Mucosa of rectum (tissue), 2 donors: ENCODE results near the gene IQCK.

ENCODE experiments used
- H3K27ac ChIP-seq, 2 donors: one replicate each; pipeline ENCODE4 v1.7.0; 2013; ENCODE audit warnings: inconsistent platforms in 2 of 2, low read depth in 2 of 2, low read length in 2 of 2
- H3K27me3 ChIP-seq, 2 donors: one replicate each; pipeline ENCODE4 v1.7.0; 2013; ENCODE audit warnings: low read length in 2 of 2; ENCODE audit not compliant: control insufficient read depth in 2 of 2, insufficient read depth in 2 of 2
- H3K36me3 ChIP-seq, 2 donors: one replicate each; pipeline ENCODE4 v1.7.0; 2013; ENCODE audit warnings: low read length in 2 of 2; ENCODE audit not compliant: control insufficient read depth in 2 of 2, insufficient read depth in 2 of 2
- H3K4me1 ChIP-seq, 2 donors: one replicate each; pipeline ENCODE4 v1.7.0; 2013; ENCODE audit warnings: low read length in 2 of 2, mild to moderate bottlenecking in 1 of 2; ENCODE audit not compliant: control insufficient read depth in 2 of 2, insufficient read depth in 2 of 2
- H3K4me3 ChIP-seq, 2 donors: one replicate each; pipeline ENCODE4 v1.7.0; 2013; ENCODE audit warnings: low read length in 2 of 2
- H3K9ac ChIP-seq, 2 donors: one replicate each; pipeline ENCODE4 v1.7.0; 2013; ENCODE audit warnings: low read length in 2 of 2, low read depth in 1 of 2, mild to moderate bottlenecking in 1 of 2
- H3K9me3 ChIP-seq, 2 donors: one replicate each; pipeline ENCODE4 v1.7.0; 2013; ENCODE audit warnings: low read length in 2 of 2; ENCODE audit not compliant: control insufficient read depth in 2 of 2
- donor health status: healthy.
- donor health status: Normal muscosa, but diverticular disease.

IQCK gene

DNA sequence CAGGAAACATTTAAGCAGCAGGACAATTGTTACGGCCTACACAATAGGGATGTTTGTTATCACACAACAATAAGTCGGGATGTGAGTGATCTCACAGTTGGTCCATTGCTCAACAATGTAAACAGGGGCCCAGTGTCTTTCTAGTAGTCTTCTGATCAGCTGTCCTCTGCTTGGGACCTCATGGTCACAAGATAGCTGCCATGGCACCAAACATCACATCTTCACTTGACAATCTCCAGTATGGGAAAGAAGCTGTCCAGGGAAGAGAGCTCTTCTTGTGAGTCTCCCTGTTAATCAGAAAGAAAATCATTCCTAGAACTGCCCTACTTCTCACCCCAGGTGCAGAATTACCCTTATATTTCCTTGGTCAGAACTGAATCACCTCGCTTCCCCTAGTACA, 172.8 kb downstream of the IQCK start:
- H3K27me3 ChIP-seq, result no peaks in the 10 kb centered on the region
- peaks cover 2 to 6% of the 10 kb centered on the region in 2 donors for H3K4me1 ChIP-seq
- H3K36me3 ChIP-seq, result no peaks in the 10 kb centered on the region
- no peak overlapping the region for H3K27ac ChIP-seq
- H3K9ac ChIP-seq, result no peak overlapping the region
- H3K4me3 ChIP-seq, result no peak overlapping the region
- H3K9me3 ChIP-seq, result no peaks in the 10 kb centered on the region

DNA sequence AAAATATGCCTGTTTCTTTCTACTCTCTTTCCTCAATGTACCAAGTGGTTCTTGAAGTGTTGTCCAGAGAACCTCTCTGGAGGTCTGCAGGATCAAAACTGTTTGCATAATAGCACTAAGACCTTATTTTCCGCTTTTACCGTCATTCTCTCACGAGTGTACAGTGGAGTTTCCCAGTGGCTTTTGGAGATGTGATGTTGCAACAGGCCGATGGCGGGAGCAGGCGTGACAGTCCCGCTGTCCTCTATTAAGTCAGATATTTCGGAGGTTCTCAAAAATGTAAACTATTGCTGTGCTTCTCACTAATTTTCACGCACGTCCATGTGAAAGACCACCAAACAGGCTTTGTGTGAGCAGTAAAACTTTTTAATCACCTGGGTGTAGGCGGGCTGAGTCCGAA, 174.8 kb downstream of the IQCK start:
- Histone ChIP-seq H3K4me1 (no peaks in the 10 kb centered on the region), H3K9ac (no peak overlapping the region), H3K27me3 (no peaks in the 10 kb centered on the region), H3K4me3 (no peak overlapping the region), H3K27ac (no peak overlapping the region), H3K9me3 (no peaks in the 10 kb centered on the region), H3K36me3 (no peaks in the 10 kb centered on the region)

DNA sequence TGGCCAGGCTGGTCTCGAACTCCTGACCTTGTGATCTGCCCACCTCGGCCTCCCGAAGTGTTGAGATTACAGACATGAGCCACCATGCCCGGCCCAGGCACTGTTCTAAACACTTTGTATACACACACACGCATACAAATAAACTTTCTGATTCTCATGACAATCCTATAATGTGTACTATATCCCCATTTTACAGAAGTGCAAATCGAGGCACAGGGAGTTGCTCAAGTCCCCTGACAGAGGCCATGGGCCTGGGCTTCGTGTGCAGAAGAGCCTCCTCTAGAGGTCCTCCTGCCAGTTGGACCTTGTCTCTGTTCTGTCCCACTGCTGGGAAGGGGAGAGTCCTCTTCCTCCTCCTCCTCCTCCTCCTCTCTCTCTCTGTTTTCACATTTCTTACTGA, 176.5 kb downstream of the IQCK start:
- Histone ChIP-seq H3K9ac (no peak overlapping the region), H3K4me3 (no peak overlapping the region), H3K9me3 (no peaks in the 10 kb centered on the region), H3K36me3 (no peaks in the 10 kb centered on the region), H3K4me1 (no peaks in the 10 kb centered on the region), H3K27ac (no peak overlapping the region), H3K27me3 (no peaks in the 10 kb centered on the region)

DNA sequence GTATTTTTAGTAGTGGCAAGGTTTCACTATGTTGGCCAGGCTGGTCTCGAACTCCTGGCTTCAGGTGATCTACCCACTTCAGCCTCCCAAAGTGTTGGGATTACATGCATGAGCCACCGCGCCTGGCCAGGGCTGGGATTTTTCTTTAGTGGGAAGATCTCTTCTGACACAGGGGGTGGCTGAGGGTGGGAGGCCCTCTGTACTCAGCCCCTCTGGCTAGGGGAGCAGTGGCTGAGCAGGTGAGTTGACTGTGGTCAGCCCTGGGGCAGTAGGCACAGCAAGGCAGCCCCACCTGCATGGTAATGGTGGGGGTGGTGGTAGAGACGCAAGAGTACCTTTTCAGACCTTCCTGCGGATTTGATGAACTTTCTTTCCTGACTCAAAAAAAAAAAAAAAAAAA, 178.9 kb downstream of the IQCK start:
- Histone ChIP-seq H3K36me3 (no peaks in the 10 kb centered on the region), H3K27ac (no peak overlapping the region), H3K27me3 (no peaks in the 10 kb centered on the region), H3K9me3 (no peaks in the 10 kb centered on the region), H3K4me3 (no peak overlapping the region), H3K4me1 (no peaks in the 10 kb centered on the region), H3K9ac (no peak overlapping the region)

DNA sequence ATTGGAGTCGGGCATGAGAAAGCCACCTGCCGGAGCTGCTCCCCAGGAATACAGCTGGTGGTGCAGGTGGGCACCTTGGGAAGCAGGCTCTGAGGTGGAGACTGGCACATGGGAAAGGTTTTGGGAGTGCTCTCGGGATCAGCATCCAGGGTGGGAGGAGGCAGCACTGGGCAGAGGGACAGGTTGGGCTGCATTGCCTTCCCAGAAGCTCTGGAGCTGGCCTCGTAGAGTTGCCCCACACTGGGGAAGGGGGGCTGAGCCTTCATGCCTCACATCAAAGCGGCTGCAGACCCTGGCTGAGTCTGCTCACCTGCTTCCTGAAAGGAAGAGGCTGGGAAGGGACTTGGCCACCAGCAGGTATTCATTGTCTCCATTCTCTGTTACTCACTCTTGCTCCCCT, 180.1 kb downstream of the IQCK start:
- Histone ChIP-seq H3K4me3 (no peak overlapping the region), H3K9me3 (no peaks in the 10 kb centered on the region), H3K4me1 (no peaks in the 10 kb centered on the region), H3K27me3 (no peaks in the 10 kb centered on the region), H3K27ac (no peak overlapping the region), H3K36me3 (no peaks in the 10 kb centered on the region), H3K9ac (no peak overlapping the region)

DNA sequence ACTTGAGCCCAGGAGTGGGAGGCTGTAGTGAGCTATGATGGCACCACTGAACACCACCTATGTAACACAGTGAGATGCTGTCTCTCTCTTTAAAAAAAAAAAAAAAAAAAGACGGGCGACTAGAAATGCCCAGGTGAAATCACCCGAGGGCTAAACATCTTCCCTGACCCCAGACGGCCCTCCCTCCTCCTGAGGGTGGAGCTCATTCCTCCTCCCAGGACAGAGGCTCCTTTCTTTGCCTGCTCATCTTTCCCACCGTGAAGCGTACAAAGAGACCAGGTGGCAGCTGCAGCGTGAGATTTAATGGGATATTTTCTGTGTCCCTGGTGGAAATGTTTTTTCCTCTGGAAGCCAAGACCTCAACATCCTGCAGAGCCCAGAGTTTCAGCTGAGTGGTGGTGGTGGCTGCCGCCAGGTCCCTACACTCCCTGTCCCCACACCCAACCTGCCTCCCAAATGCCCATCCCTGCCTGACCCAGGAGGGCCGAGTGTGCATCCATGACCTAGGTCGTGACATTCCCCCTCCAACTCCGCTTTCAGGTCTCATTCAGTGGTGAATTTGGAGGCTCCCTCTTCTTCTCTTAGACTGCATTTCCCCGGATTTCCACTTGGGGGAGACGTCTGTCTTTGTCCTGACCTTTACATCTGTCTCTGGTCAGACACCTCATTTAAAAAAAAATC, 181.0 kb downstream of the IQCK start:
- Histone ChIP-seq H3K36me3 (no peaks in the 10 kb centered on the region), H3K4me3 (no peak overlapping the region), H3K27ac (no peak overlapping the region), H3K9me3 (no peaks in the 10 kb centered on the region), H3K9ac (no peak overlapping the region), H3K27me3 (no peaks in the 10 kb centered on the region), H3K4me1 (no peaks in the 10 kb centered on the region)

DNA sequence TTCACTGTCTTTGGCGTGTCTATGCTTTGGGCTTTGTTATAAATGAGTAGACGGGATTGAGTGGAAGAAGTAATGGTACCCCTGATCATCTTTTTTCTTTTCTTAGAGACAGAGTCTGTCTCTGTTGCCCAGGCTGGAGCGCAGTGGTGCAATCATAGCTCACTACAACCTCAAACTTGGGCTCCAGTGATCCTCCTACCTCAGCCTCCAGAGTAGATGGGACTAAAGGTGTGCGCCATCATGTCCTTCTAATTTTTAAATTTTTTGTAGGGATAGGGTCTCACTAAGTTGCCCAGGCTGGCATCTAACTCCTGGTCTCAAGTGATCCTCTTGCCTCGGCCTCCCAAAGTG, 181.5 kb downstream of the IQCK start:
- Histone ChIP-seq H3K4me3 (no peak overlapping the region), H3K9me3 (no peaks in the 10 kb centered on the region), H3K4me1 (no peaks in the 10 kb centered on the region), H3K27me3 (no peaks in the 10 kb centered on the region), H3K36me3 (no peaks in the 10 kb centered on the region), H3K9ac (no peak overlapping the region), H3K27ac (no peak overlapping the region)

DNA sequence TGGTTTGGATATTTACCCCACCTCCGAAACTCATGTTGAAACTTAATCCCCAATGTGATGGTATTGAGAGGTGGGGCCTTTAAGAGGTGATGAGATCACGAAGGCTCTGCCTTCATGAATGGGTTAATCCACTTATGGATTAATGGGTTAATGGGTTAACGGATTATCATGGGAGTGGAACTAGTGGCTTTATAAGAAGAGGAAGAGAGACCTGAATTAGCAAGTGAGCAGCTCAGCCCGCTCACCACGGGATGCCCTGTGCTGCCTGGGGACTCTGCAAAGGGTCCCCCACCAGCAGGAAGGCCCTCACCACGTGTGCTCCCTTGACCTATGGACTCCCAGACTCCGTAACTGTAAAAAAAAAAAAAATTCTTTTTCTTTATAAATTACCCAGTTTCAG, 183.1 kb downstream of the IQCK start:
- H3K9ac ChIP-seq, result no peak overlapping the region
- H3K27me3 ChIP-seq, result no peaks in the 10 kb centered on the region
- no peaks in the 10 kb centered on the region for H3K4me1 ChIP-seq
- no peak overlapping the region for H3K27ac ChIP-seq
- no peak overlapping the region for H3K4me3 ChIP-seq
- H3K36me3 ChIP-seq, result no peaks in the 10 kb centered on the region
- H3K9me3 ChIP-seq, result no peaks in the 10 kb centered on the region

DNA sequence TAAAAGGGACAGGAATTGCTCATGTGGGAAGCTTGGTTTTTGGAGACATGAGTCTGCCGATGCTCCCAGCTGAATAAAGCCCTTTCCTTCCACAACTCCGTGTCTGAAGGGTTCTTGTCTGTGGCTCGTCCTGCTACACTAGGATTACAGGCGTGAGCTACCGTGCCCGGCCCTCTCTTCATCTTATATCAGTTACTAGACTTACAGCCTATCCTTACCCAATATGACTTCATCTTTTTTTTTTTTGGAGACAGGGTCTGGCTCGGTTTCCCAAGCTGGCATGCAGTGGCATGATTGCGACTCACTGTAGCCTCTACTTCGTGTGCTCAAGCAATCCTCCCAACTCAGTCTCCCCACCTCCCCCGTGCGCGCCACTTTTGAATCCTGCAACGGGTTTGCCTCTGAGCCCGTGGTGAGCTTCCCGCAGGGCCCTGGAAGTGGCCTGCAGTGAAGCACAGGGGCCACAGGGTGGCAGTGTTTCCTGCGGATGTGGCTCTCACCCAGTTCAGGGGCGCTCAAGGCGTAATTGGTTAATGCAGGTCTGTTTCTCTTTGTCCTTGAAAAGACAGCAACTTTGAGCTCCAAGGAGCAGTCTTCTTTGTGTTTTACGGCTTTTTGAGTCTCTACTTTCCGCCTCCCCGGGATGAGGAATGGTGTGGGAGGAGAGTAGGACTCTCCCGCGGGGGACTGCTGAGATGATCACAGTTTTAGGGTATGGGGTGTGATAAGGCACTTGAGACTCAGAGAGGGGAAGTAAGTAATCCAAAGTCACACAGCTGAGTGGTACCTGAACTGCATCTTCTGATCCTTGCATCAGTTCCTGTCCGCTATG, 189.3 kb downstream of the IQCK start:
- Histone ChIP-seq H3K9ac (no peak overlapping the region), H3K9me3 (no peaks in the 10 kb centered on the region), H3K4me3 (no peak overlapping the region), H3K36me3 (no peaks in the 10 kb centered on the region), H3K27ac (no peak overlapping the region), H3K27me3 (no peaks in the 10 kb centered on the region), H3K4me1 (no peaks in the 10 kb centered on the region)
